GM12878 (cell line): ENCODE results near the gene CHST14. TPM values are rescaled to one million over a fixed set of nuclear protein-coding genes. Genes with fewer than 3 reads are reported as not detected.

Experiments
- ATAC-seq: fragments of 200-7000 bp; cut with Tn5 transposase; 3 replicates; pipeline ENCODE4 v1.9.1; 2020; ENCODE audit warnings: mild to moderate bottlenecking, moderate library complexity
- BruUV-seq: library from RNA; stranded (reverse); fragments of 400-500 nt; replicated peaks from 2 replicates; lab custom pipeline; 2021; lab: Mats Ljungman, UMichigan
- CTCF ChIA-PET: fragments of 300-600 bp; sonication (Branson Sonifier 250); formaldehyde crosslinking; extraction: SDS; loops from one replicate; lab custom pipeline; 2021; ENCODE audit warnings: inconsistent platforms; lab: Yijun Ruan, JAX
- POLR2A ChIA-PET: fragments of 350-600 bp; formaldehyde crosslinking; extraction: SDS; loops from one replicate; lab custom pipeline; 2021; ENCODE audit warnings: inconsistent platforms; lab: Charles Lee
- RAD21 ChIA-PET: fragments of 300-600 bp; sonication (Branson Sonifier 250); formaldehyde crosslinking; loops from one replicate; lab custom pipeline; 2023; ENCODE audit warnings: antibody characterized with exemption; ENCODE audit not compliant: unreplicated experiment; lab: Charles Lee
- SMC1A ChIA-PET: fragments of 300-600 bp; sonication (Branson Sonifier 250); formaldehyde crosslinking; loops from one replicate; lab custom pipeline; 2023; ENCODE audit not compliant: unreplicated experiment, uncharacterized antibody; lab: Charles Lee
- DNase-seq: peaks from one replicate; pipeline ENCODE4 v3.0.0-alpha.2; 2011; ENCODE audit warnings: low read depth, low spot score
- FAIRE-seq: peaks from 3 replicates; lab custom pipeline; 2011; peaks lifted over from hg19 to GRCh38; lab: Jason Lieb, UNC
- H2AFZ ChIP-seq: 2 replicates; pipeline ENCODE4 v1.6.0; 2011; ENCODE audit warnings: low read depth, low read length, control low read depth; ENCODE audit not compliant: control insufficient read depth
- H3K27ac ChIP-seq: 2 replicates; pipeline ENCODE4 v1.5.1; 2011; ENCODE audit warnings: control low read depth; ENCODE audit not compliant: control insufficient read depth, insufficient read depth
- H3K27me3 ChIP-seq, 2 experiments: replicated peaks in 1 of 2; 2 replicates each; pipeline versions ENCODE4 v1.6.0 to v1.6.1; 2011; ENCODE audit warnings: low read length in 1 of 2; ENCODE audit not compliant: control insufficient read depth in 2 of 2, insufficient read depth in 2 of 2
- H3K36me3 ChIP-seq, 2 experiments: 2 replicates each; pipeline ENCODE4 v1.5.1; 2011; ENCODE audit warnings: low read length in 1 of 2; ENCODE audit not compliant: control insufficient read depth in 2 of 2, insufficient read depth in 2 of 2
- H3K4me1 ChIP-seq: 2 replicates; pipeline ENCODE4 v1.6.1; 2011; ENCODE audit warnings: mild to moderate bottlenecking, low read length, moderate library complexity, mixed read lengths; ENCODE audit not compliant: control insufficient read depth, insufficient read depth
- H3K4me2 ChIP-seq: 2 replicates; pipeline ENCODE4 v1.6.0; 2011; ENCODE audit warnings: control low read depth; ENCODE audit not compliant: control insufficient read depth, insufficient read depth
- H3K4me3 ChIP-seq: fragments of 200-600 bp; sonication (generic); 2 replicates; pipeline ENCODE4 v1.5.1; 2016
- H3K79me2 ChIP-seq: 2 replicates; pipeline ENCODE4 v1.6.0; 2011; ENCODE audit warnings: low read length; ENCODE audit not compliant: control insufficient read depth, insufficient read depth
- H3K9ac ChIP-seq: 2 replicates; pipeline ENCODE4 v1.8.0; 2011; ENCODE audit warnings: low read length, control low read depth, mixed read lengths; ENCODE audit not compliant: control insufficient read depth, insufficient read depth
- H3K9me3 ChIP-seq: replicated peaks from 3 replicates; pipeline ENCODE4 v1.5.1; 2011; ENCODE audit warnings: mild to moderate bottlenecking, low read length; ENCODE audit not compliant: control insufficient read depth, insufficient read depth
- H4K20me1 ChIP-seq: 2 replicates; pipeline ENCODE4 v1.6.0; 2011; ENCODE audit not compliant: control insufficient read depth, insufficient read depth
- ETV6 ChIP-seq, 2 experiments: fragments of 450-650 bp in 1 of 2; IDR thresholded peaks in 1 of 2; conservative IDR thresholded peaks in 1 of 2; 2 replicates each; pipeline ENCODE4 v1.6.1; 2014; ENCODE audit warnings: antibody characterized with exemption in 1 of 2, borderline replicate concordance in 1 of 2, low read depth in 1 of 2, mild to moderate bottlenecking in 1 of 2, moderate library complexity in 1 of 2
- IKZF2 ChIP-seq, 2 experiments: fragments of 450-650 bp; IDR thresholded peaks; 2 replicates each; pipeline ENCODE4 v1.6.1; 2017; ENCODE audit warnings: mild to moderate bottlenecking in 2 of 2, moderate library complexity in 2 of 2
- PAX5 ChIP-seq: IDR thresholded peaks from 2 replicates; pipeline ENCODE4 v1.6.1; 2011; ENCODE audit warnings: low read depth, low read length, borderline replicate concordance
- POLR2A ChIP-seq: IDR thresholded peaks from 2 replicates; pipeline ENCODE4 v1.6.1; 2011; ENCODE audit warnings: low read depth, mild to moderate bottlenecking, low read length
- POLR2AphosphoS5 ChIP-seq: IDR thresholded peaks from 2 replicates; pipeline ENCODE4 v1.6.1; 2011; ENCODE audit warnings: mild to moderate bottlenecking, low read length, inconsistent platforms
- SMAD1 ChIP-seq: fragments of 450-650 bp; IDR thresholded peaks from 2 replicates; pipeline ENCODE4 v1.6.1; 2018; ENCODE audit warnings: mild to moderate bottlenecking, low read depth; ENCODE audit not compliant: partially characterized antibody
- WGBS: methylation state at CpG from one replicate; pipeline ENCODE4 v1.1.6; 2016; ENCODE audit warnings: low lambda C conversion rate; ENCODE audit not compliant: insufficient replicate concordance, insufficient coverage; ENCODE audit errors: missing lambda C conversion rate; 5-methylcytosine and 5-hydroxymethylcytosine counted together
- in situ Hi-C: fragments of 300-500 bp; cut with MboI; formaldehyde crosslinking; loops from 9 replicates; pipeline ENCODE4 v1.14.3; 2018; ENCODE audit warnings: mixed read lengths
- intact Hi-C: fragments of 100-400 bp; cut with micrococcal nuclease; formaldehyde crosslinking; loops from one replicate; pipeline ENCODE4 v1.14.2; 2022; ENCODE audit not compliant: unreplicated experiment
- polyA plus RNA-seq, 11 experiments: library from polyadenylated mRNA; depleted of rRNA in 4 of 11; unstranded in 6 of 11; stranded (reverse) in 5 of 11; fragments of >200 nt; fragmentation: Nextera tagmentation in 4 of 11; fragmentation: Illumina TruSeq in 1 of 11; extraction: Ambion mirVana in 4 of 11; extraction: Trizol in 1 of 11; gene quantifications; 1 replicate in 1 of 11; 2 replicates in 10 of 11; pipeline versions ENCODE4 v1.2.1 to v1.2.3, GENCODE V29; 2011 to 2016; ENCODE audit warnings: inconsistent platforms in 2 of 11, missing spikeins in 2 of 11, low read depth in 1 of 11
- total RNA-seq, 4 experiments: library from RNA; depleted of rRNA in 3 of 4; stranded (reverse); fragments of >200 nt in 3 of 4; fragmentation: Illumina TruSeq in 1 of 4; extraction: Trizol in 1 of 4; gene quantifications; 2 replicates each; pipeline versions ENCODE4 v1.2.1 to v1.2.3, GENCODE V29; 2013 to 2021

The CHST14 gene
- total and polyA plus RNA-seq, 10 of the 15 experiments (the other 5 are each of a cell fraction or from before 2014, with no cell fraction given): 1.3 to 12.8 (median 6.2) TPM

DNA sequence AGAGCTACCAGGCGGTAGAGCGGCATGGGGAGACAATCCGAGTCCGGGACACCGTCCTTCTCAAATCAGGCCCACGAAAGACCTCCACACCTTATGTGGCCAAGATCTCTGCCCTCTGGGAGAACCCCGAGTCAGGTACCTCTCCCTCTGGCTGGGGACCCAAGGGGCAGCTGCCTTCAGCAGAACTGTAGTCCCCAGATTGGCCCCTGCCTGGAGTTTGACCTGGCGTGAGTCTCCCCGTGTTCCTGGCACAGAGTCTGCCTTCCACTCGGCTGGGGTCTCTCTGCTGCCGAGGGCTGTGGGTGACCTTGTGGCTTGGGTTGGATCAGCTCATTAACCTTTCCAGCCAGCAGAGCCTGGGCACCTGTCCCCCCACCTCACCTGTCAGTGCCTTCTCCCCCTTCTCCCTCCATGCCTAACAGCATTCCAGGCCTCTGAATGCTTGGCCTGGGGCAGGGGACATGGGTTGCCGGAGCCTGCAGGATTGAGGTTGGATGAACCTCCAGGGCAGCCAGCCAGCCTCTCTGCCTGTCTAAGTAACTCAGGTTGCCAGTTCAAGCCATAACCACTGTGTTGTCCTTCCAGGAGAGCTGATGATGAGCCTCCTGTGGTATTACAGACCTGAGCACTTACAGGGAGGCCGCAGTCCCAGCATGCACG, 6.8 kb upstream of the CHST14 start:
- H3K36me3 ChIP-seq: peaks cover 21 to 25% of the 10 kb centered on the region in 2 experiments
- H2AFZ ChIP-seq: no peak overlapping the region
- H3K4me2 ChIP-seq: peak overlapping the region; percentile 22; the same call in 1 of the 2 replicates
- no peak for DNase-seq
- H3K9ac ChIP-seq: no peak overlapping the region
- H3K4me1 ChIP-seq: peaks cover 24% of the 10 kb centered on the region
- no peaks in the 10 kb centered on the region for H3K79me2 ChIP-seq
- CTCF ChIA-PET: interaction anchor here (0.5 to 0.6 kb wide), 2 partner anchors 43 to 109 kb away, joined by 3 read pairs; no protein-coding TSS in a partner anchor
- POLR2A ChIA-PET: interaction anchor here (0.6 to 1.1 kb wide), 3 partner anchors 14 to 134 kb away, joined by 3 to 4 read pairs (median 3); partner anchors contain the start of gene RPUSD2
- no peaks in the 10 kb centered on the region; the same call in 1 of the 2 replicates for H4K20me1 ChIP-seq
- SMC1A ChIA-PET: interaction anchor here (1.0 kb wide), 1 partner anchor 19 kb away, joined by 4 read pairs; no protein-coding TSS in a partner anchor
- H3K27me3 ChIP-seq: no peaks in the 10 kb centered on the region
- BruUV-seq: no TSS peak
- 98% methylated on average over 14 of the region's 14 CpGs for WGBS
- H3K4me3 ChIP-seq: no peak overlapping the region
- intact Hi-C loops (no loop called here), in situ Hi-C loops (no loop called here)
- no peak for FAIRE-seq
- no peak for ATAC-seq
- TF ChIP-seq PAX5 (no peak), SMAD1 (no peak), IKZF2 (IDR thresholded peaks at IDR 0.05) (no peak), POLR2AphosphoS5 (no peak), ETV6 (conservative IDR thresholded peaks at IDR 0.05 in 1 of 2, IDR thresholded peaks at IDR 0.05 in 1 of 2; ENCODE audit: borderline replicate concordance in 1 of 2, low read depth in 1 of 2) (no peak), POLR2A (peak; percentile 13; the same call in 1 of the 2 replicates)
- H3K27ac ChIP-seq: peak overlapping the region; percentile 63
- RAD21 ChIA-PET: interaction anchor here (2.6 kb wide), 1 partner anchor 10 kb away, joined by 8 read pairs; no protein-coding TSS in a partner anchor
- no peaks in the 10 kb centered on the region for H3K9me3 ChIP-seq
